Keratinocyte (primary cell): ENCODE results near the gene MRPL24. TPM values are rescaled to one million over a fixed set of nuclear protein-coding genes. Genes with fewer than 3 reads are reported as not detected.

ENCODE experiments used
- DNase-seq: peaks from one replicate; pipeline ENCODE4 v3.0.0-alpha.2; 2011; ENCODE audit warnings: low read depth, missing footprints, low spot score
- FAIRE-seq: peaks from 2 replicates; lab custom pipeline; 2011; peaks lifted over from hg19 to GRCh38; lab: Jason Lieb, UNC
- H2AFZ ChIP-seq: 2 replicates; pipeline ENCODE4 v1.6.0; 2012; ENCODE audit warnings: low read length, control low read depth, inconsistent platforms; ENCODE audit not compliant: control insufficient read depth
- H3K27ac ChIP-seq: 2 replicates; pipeline ENCODE4 v1.5.1; 2011; ENCODE audit warnings: low read length; ENCODE audit not compliant: control insufficient read depth, insufficient read depth
- H3K27me3 ChIP-seq: 3 replicates; pipeline ENCODE4 v1.6.0; 2011; ENCODE audit warnings: low read length; ENCODE audit not compliant: control insufficient read depth, insufficient read depth; ENCODE audit errors: extremely low read depth
- H3K36me3 ChIP-seq, 2 experiments: 2 replicates in 1 of 2; 3 replicates in 1 of 2; pipeline ENCODE4 v1.5.1; 2011; ENCODE audit warnings: low read length in 2 of 2, mild to moderate bottlenecking in 1 of 2; ENCODE audit not compliant: control insufficient read depth in 2 of 2, insufficient read depth in 2 of 2; ENCODE audit errors: extremely low read depth in 1 of 2
- H3K4me1 ChIP-seq: 3 replicates; pipeline ENCODE4 v1.5.1; 2011; ENCODE audit warnings: low read length; ENCODE audit not compliant: control insufficient read depth, insufficient read depth; ENCODE audit errors: extremely low read depth
- H3K4me2 ChIP-seq: 3 replicates; pipeline ENCODE4 v1.6.0; 2011; ENCODE audit warnings: low read depth, low read length; ENCODE audit not compliant: control insufficient read depth, insufficient read depth; ENCODE audit errors: extremely low read depth
- H3K4me3 ChIP-seq, 3 experiments: fragments of 200-600 bp in 1 of 3; sonication (generic) in 1 of 3; 2 replicates in 2 of 3; 3 replicates in 1 of 3; pipeline ENCODE4 v1.5.1; 2011 to 2016; ENCODE audit warnings: low read length in 3 of 3, mild to moderate bottlenecking in 3 of 3, control low read depth in 2 of 3, inconsistent platforms in 1 of 3, low read depth in 1 of 3, mixed read lengths in 1 of 3, mixed run types in 1 of 3, moderate library complexity in 1 of 3; ENCODE audit not compliant: control insufficient read depth in 2 of 3, insufficient read depth in 2 of 3; ENCODE audit errors: extremely low read depth in 1 of 3
- H3K79me2 ChIP-seq: 2 replicates; pipeline ENCODE4 v1.6.0; 2012; ENCODE audit warnings: low read length; ENCODE audit not compliant: control insufficient read depth, insufficient read depth
- H3K9ac ChIP-seq: 3 replicates; pipeline ENCODE4 v1.6.0; 2011; ENCODE audit warnings: low read length; ENCODE audit not compliant: control insufficient read depth, insufficient read depth; ENCODE audit errors: extremely low read depth
- H3K9me1 ChIP-seq: 3 replicates; pipeline ENCODE4 v1.6.0; 2011; ENCODE audit warnings: low read length; ENCODE audit not compliant: control insufficient read depth, insufficient read depth; ENCODE audit errors: extremely low read depth
- H3K9me3 ChIP-seq: 2 replicates; pipeline ENCODE4 v1.5.1; 2012; ENCODE audit warnings: low read depth, low read length; ENCODE audit not compliant: control insufficient read depth
- H4K20me1 ChIP-seq: 3 replicates; pipeline ENCODE4 v1.6.0; 2011; ENCODE audit warnings: low read length; ENCODE audit not compliant: control insufficient read depth, insufficient read depth; ENCODE audit errors: extremely low read depth
- EZH2 ChIP-seq: IDR thresholded peaks from one replicate; pipeline ENCODE4 v1.6.1; 2012; ENCODE audit warnings: inconsistent platforms, mild to moderate bottlenecking, low read length, moderate library complexity
- dilution Hi-C: fragments of 300-500 bp; cut with MboI; formaldehyde crosslinking; loops from one replicate; pipeline ENCODE4 v1.7.0; 2020; ENCODE audit warnings: low sequenced_read_pairs; ENCODE audit not compliant: extremely low pct_ligation_motif_present
- polyA plus RNA-seq, 5 experiments: library from polyadenylated mRNA; depleted of rRNA in 3 of 5; stranded (reverse) in 3 of 5; stranded (forward) in 1 of 5; unstranded in 1 of 5; fragments of >200 nt; gene quantifications; 1 replicate in 1 of 5; 2 replicates in 3 of 5; 3 replicates in 1 of 5; pipeline versions ENCODE4 v1.2.1 to v1.2.3, GENCODE V29; 2011 to 2012; ENCODE audit warnings: missing spikeins in 2 of 5, low read depth in 1 of 5, low replicate concordance in 1 of 5
- TF ChIP-seq, protein P1 (sequence below), 3 experiments: IDR thresholded peaks in 1 of 3; conservative IDR thresholded peaks in 1 of 3; optimal IDR thresholded peaks in 1 of 3; 2 replicates in 2 of 3; 3 replicates in 1 of 3; pipeline versions ENCODE3 to v1.5.1; 2011; ENCODE audit warnings: low read length in 3 of 3, mild to moderate bottlenecking in 3 of 3, moderate library complexity in 2 of 3, control low read depth in 1 of 3, inconsistent platforms in 1 of 3; ENCODE audit not compliant: insufficient read depth in 2 of 3; ENCODE audit errors: extremely low read depth in 1 of 3

The MRPL24 gene
- polyA plus RNA-seq, 1 donor (not counting 4 experiments of a cell fraction or from before 2014, with no cell fraction given): 157 TPM

DNA sequence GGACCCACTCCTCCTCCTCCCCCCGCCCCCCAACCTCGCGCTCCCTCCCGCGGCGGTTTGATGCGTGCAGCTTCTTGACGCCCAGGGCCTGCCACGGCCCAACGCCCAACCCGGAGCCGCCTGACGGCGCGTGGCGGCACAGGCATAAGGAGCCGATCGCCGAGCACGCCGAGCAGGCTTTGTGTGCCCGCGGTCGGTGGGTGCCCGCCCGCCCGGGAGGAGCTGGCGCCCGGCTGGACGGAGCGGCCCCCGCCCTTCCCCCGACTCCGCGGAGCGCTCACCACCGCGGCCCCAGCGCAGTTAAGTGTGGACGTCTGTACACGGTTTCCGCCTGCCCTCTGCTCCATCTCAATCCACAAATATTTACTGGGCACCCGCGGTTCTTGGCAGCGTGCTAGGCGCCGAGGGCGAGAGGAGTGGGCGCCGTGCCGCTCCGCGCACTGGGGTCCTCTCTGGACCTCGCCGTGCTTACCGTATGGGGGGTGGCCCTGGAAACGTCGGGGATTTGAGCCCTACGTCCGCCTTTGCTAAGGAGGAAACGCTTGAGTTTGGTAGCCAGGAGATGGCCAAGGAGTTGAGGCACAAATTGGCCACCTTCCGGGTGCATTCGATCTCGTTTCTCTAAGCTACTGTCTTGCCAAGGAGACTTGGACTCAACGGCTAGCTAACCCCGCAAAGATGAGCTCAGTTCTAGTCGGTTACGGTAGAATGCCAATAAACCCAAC lies 11.0 kb upstream of the MRPL24 start:
- peaks cover 55% of the 10 kb centered on the region for H3K79me2 ChIP-seq
- no peaks in the 10 kb centered on the region for H4K20me1 ChIP-seq
- no peaks in the 10 kb centered on the region for H3K9me3 ChIP-seq
- DNase-seq (no peak), FAIRE-seq (no peak)
- no peaks in the 10 kb centered on the region for H3K27me3 ChIP-seq
- no peaks in the 10 kb centered on the region for H3K9me1 ChIP-seq
- peak overlapping the region; percentile 98 for H3K27ac ChIP-seq
- TF ChIP-seq EZH2: no peak
- TF ChIP-seq, protein P1, sequence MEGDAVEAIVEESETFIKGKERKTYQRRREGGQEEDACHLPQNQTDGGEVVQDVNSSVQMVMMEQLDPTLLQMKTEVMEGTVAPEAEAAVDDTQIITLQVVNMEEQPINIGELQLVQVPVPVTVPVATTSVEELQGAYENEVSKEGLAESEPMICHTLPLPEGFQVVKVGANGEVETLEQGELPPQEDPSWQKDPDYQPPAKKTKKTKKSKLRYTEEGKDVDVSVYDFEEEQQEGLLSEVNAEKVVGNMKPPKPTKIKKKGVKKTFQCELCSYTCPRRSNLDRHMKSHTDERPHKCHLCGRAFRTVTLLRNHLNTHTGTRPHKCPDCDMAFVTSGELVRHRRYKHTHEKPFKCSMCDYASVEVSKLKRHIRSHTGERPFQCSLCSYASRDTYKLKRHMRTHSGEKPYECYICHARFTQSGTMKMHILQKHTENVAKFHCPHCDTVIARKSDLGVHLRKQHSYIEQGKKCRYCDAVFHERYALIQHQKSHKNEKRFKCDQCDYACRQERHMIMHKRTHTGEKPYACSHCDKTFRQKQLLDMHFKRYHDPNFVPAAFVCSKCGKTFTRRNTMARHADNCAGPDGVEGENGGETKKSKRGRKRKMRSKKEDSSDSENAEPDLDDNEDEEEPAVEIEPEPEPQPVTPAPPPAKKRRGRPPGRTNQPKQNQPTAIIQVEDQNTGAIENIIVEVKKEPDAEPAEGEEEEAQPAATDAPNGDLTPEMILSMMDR (optimal IDR thresholded peaks at IDR 0.05 in 1 of 3, IDR thresholded peaks at IDR 0.05 in 1 of 3, conservative IDR thresholded peaks at IDR 0.05 in 1 of 3; ENCODE audit: extremely low read depth in 1 of 3, insufficient read depth in 2 of 3, low read length in 3 of 3): peak in 1 of 3 experiments; percentile 21
- H2AFZ ChIP-seq: peak overlapping the region; percentile 66
- peak overlapping the region; percentile 95 for H3K4me2 ChIP-seq
- peak overlapping the region; percentile 73 to 93 (median 88) for H3K4me3 ChIP-seq
- peaks cover 3 to 12% of the 10 kb centered on the region in 2 experiments for H3K36me3 ChIP-seq
- H3K4me1 ChIP-seq: peaks cover 37% of the 10 kb centered on the region
- H3K9ac ChIP-seq: peak overlapping the region; percentile 100
- dilution Hi-C loops: no loop called here

DNA sequence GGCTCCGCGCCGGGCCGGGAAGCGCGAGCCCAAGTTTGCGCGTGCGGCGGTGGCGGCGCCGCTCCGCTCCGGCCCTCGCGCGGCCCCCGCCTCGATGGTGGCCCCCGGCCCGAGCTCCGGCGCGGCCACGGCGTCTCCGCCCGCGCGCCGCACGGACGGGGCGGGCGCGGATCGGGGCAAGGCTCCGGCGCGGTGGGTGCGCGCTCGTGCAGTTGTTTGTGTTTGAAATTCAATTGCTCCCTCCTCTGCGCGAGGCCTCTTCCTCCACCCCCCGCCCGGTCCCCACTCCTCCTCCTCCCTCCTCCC lies 10.5 kb upstream of the MRPL24 start, which contains the start of gene HDGF:
Gene HDGF (minus strand): TSS at position 225 of the 306 bp plus-strand sequence. CDS start 246 bp downstream, outside the sequence.
- no peaks in the 10 kb centered on the region for H3K27me3 ChIP-seq
- no peak for FAIRE-seq
- no peaks in the 10 kb centered on the region for H3K9me1 ChIP-seq
- no peaks in the 10 kb centered on the region for H3K9me3 ChIP-seq
- no peak for DNase-seq
- H3K4me2 ChIP-seq: peak within 1 kb of the TSS; percentile 100
- peaks cover 38% of the 10 kb centered on the region for H3K4me1 ChIP-seq
- TF ChIP-seq EZH2: no peak
- TF ChIP-seq, protein P1 (optimal IDR thresholded peaks at IDR 0.05 in 1 of 3, IDR thresholded peaks at IDR 0.05 in 1 of 3, conservative IDR thresholded peaks at IDR 0.05 in 1 of 3; ENCODE audit: extremely low read depth in 1 of 3, insufficient read depth in 2 of 3, low read length in 3 of 3): no peak
- H3K9ac ChIP-seq: peak within 1 kb of the TSS; percentile 100
- dilution Hi-C loops: no loop called here
- H3K27ac ChIP-seq: peak within 1 kb of the TSS; percentile 98
- H3K4me3 ChIP-seq: peak within 1 kb of the TSS; percentile 88 to 99 (median 97)
- H3K79me2 ChIP-seq: peaks cover 59% of the 10 kb centered on the region
- H3K36me3 ChIP-seq: peaks cover 3 to 12% of the 10 kb centered on the region in 2 experiments
- H2AFZ ChIP-seq: peak within 1 kb of the TSS; percentile 66
- H4K20me1 ChIP-seq: no peaks in the 10 kb centered on the region
